HL-60/S4 (cell line): ENCODE results near the gene WHRN.

Experiments
- in situ Hi-C: fragments of 300-500 bp; cut with MboI; formaldehyde crosslinking; loops from 2 replicates; pipeline ENCODE4 v1.14.3; 2022; ENCODE audit warnings: low sequenced_read_pairs

Gene WHRN

DNA sequence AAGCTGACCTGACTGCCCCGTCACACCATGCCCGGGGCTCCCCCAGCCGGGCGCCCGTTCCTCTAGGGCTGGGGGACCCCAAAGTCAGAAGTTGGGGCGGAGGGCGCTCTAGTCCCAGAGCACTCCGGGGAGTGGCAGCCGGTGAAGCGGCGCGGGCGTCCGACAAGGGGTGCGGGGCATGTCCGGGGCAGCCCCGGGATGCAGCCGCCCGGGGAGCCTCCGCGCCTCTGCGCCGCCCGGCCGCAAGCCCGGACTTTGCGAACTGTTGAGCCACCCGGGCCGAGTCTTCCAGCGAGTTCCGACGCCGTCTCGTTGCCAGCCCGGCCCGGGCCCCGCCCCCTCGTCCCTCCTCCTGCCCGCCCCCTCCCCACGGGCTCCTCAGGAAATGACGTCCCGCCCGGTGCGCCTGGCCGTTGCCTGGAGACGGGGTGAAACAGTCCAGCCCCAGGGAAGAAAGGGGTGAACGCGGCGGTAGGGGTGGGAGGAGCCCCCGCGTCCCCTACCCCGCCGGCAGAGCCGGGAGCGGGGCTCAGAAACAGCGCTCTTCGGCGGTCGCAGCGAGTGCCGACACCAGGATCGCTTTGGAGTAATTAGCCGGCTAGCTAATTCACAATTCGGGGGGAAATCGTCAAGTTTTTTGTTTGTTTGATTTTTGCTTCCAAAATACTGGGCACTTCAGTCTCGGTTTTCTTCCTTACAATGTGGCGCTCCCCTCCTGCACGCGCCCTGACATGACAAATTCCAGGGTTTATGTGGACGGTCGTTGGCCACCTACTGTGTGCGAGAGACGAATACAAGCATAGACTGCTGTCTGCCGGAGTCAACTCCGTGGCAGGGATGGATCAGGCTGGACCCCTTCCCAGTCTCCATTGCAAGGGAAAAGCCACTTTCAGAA is at the start of gene WHRN:
Gene WHRN, minus strand, starts transcription at position 287 of the 895 bp plus-strand sequence. CDS start 672 bp downstream, outside the sequence.
- in situ Hi-C loops: no loop called here

DNA sequence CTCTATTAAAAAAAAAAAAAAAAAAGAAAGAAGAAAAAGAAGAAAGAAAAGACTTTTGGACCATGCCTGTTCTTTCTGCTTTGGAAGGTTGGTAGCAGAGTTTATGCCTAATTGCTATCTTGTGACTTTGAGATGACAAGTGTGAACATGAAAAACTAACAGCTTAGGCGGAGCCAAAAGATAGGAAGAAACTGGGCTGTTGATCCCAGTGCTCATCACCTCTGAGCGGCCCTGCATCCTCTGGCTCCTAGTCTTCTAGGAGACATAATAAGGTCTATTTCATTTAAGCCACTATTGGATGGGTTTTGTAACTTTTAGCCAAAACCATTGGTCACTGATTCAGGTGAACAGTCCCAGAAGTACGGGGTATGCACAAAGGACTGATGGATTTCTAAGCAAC is 47.9 kb upstream of the WHRN start:
- in situ Hi-C loops: no loop called here

DNA sequence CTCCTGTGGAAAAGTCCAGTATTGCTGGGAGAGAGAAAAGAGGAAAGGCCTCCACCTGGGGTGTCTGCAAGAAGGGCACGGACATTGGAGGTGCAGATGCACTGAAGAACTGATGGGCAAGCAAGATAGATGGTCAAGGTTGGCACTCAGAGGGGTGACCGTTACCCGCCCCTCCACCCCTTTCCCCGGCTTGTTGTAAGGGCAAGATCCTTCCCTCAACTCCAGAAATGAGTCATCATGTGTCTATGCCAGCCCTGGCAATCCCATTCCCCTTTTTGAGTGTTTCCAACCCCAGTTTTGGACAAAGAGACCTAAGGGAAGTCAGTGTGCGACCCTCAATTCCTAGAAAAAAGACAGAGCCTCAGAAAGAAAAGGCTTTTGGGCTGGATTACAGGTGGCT is 47.4 kb upstream of the WHRN start:
- in situ Hi-C loops: no loop called here

DNA sequence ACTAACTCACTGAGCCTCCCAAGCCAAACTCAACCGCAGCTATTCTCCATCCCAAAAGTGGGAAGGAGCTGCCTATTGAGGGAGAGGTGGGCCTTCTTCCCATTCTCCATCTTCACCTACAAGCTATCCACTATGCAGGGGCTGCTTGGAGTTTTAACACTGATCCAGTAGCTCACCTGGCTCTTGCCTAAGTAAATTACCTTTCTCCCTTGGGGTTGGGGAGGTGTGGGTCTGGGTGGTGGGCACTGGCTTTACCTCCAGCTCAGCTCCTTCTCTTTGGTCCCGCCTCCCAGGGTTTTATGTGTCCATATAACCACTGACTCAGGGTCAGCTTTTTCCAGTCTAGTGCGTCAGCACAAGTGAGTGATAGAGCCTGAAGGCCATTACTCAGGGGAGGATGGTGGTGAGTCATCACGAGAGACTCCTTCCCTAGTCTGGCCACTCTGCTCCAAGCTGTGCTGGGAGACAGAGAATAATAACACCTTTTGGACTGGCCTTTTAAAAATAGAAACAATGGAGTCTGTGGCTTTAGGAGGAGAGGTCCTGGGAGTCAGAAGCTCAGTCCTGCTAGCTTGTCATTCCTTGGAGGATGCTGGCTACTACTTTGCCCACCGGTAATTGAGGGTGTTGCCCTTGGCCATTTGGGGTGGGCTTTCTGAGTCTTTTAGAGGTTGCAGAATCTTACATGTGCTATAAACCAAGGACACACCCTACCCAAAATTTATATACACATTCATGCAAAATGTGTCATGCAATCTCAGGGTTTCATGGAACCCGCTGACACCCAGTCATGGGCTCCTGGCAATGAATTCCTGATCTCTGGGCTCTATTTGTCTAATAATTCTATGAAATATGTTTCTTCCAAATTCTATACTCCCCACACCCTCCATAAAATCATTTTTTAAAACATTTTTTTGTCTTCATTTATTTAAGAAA is 46.7 kb upstream of the WHRN start:
- in situ Hi-C loops: no loop called here

DNA sequence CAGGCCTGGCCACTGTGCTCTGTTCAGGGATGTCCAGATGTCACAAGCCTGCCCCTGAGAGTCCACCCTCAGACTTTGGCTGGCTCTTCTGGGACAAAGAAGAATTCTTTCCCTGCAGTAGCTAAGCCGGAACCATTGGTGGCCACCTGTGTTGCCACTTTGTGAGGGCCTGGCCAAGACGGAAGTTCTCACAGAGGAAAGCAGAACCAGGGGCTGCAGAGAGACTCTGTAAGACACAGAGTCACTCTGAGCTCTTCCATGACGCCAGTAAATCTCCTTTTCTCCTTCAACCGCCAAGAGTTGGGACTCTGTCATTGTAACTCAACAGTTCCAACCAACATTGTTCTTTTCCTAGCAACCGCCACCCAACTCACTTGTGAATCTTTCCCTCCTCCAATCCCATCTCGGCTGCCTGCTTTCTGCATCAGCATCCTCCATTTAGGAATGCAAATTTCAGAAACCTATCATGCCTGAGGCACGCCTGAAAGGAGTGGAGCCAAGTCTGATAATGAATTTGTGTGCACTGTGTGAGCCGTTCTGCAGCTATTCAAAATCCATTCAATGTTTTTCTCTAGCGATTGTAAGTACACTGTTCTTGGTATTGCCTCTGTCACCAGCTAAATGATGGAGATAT is 44.5 kb upstream of the WHRN start:
- in situ Hi-C loops: no loop called here

DNA sequence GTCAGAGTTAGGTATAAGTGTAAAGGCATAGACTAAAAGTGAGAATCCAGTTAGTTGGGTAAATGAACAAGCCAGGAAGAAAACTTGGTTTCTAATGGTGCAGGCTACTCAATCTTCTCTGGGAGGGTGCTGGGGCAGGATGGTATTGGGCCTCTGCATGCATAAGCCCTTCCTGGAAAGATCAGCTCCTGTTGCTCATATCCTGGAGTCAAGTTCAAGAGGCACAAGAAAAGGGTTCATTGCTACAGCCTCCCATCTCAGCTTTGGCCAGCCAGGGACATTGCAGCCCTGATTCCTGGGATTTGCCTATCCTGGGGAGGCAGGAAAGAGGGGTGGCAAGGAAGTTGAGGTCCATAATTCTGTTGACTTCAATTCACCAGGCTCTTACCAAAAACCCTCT is 41.6 kb upstream of the WHRN start:
- in situ Hi-C loops: no loop called here

DNA sequence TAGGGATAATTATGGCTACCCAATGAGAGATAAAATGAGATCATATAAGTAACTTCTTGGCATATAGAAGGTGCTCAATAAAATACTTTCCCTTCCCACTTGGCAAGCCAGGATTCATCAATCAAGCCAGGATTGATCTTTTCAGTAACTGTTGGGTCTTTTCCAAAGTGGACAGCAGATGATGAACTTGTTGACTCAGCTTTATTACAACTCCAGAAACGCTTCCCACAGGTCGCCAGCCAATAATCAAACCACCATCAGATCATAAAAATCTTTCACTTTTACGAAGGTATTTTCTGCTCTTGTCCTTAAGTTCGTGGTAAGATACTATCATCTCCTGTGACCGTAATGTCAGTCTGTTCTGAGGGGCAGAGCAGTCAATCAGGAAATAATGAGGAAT is 39.8 kb upstream of the WHRN start:
- in situ Hi-C loops: no loop called here

DNA sequence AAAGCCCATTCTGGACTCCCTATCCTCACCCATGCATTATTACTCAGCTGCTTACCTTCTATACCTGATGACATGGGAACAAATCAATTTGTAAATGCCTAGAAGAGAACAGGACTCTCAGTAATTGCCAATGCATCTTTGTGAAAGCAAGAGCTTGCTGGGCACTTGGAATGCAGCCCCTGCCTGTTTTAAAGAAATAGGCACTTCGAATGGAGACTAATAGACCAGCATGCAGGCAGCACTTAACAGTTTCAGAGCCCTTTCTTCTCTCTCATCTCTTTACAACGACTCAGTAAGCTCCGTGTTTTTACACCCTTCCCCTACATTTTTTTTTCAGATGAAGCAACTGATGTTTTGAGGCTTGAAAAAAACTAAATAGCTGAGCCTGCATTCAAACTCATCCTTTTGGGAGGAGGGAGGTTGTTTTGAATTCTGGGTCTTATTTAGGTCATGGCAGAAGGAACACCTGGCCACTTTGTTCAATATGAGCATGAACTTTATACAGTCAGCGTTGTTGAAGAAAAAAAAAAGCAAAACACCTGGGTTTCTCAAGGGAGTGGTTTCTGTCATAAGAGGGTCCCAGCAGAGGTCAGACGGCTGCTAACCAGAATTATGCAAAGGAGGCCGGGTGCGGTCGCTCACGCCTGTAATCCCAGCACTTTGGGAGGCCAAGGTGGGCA is 34.6 kb upstream of the WHRN start:
- in situ Hi-C loops: no loop called here

DNA sequence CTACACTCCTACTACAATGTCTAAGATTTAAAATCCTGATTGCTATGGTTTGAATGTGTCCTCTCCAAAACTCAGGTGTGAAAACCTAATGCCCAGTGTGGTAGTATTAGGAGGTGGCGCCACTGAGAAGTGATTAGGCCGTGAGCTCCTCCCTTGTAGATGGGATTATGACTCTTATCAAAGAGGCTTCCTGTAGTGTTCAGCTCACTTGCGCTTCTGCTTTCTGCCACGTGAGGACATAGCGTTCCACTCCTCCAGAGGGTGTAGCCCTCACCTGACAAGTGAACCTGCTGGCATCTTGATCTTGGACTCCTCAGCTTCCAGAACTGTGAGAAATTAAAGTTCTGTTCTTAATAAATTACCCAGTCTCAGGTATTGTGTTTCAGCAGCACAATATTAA is 33.0 kb upstream of the WHRN start:
- in situ Hi-C loops: no loop called here

DNA sequence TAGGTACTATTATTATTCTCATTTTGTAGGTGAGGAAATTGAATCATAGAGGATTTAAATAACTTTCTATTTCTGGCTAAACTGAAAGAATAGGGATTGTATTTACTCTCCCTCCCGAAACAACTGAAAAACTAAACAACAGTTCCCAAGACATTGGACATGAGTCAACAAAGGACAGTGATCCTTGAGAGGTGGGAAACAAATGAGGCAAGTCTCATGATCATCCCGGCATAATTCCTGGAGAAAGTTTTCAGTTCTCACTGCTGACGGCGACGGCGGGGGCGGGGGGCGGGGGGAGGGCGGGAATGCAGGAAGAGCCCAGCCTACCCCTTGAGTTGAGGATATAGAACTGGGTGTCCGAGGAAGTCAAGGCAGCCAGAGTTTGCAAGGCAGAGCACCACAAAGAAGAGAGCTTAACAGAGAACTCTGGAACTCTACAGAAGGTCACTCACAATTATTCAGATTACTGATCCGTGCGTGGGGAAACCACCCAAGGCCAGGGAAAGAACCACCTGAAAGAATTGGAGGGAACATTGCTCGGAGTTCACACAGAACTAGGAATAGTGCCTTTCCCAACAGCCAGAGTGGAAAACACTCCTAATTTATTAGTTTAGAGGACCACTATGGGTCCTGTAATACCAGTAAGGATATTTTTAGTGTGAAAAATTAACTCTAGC is 27.4 kb upstream of the WHRN start:
- in situ Hi-C loops: no loop called here

DNA sequence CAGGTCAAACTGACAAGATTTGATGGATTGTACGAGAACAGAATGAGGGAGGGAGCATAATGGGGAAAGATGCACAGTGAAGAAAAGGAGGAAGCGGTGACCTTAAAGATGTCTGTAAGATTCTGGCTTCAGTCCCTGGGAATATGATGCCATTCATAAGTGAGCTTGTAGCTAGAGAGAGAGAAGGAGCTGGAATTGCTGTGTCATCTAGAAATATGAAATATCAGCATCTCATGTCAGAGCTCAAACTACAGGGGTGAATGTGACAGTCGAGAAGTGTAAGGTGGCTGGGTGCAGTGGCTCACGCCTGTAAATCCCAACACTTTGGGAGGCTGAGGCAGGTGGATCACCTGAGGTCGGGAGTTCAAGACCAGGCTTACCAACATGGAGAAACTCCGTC is 24.0 kb upstream of the WHRN start:
- in situ Hi-C loops: no loop called here

DNA sequence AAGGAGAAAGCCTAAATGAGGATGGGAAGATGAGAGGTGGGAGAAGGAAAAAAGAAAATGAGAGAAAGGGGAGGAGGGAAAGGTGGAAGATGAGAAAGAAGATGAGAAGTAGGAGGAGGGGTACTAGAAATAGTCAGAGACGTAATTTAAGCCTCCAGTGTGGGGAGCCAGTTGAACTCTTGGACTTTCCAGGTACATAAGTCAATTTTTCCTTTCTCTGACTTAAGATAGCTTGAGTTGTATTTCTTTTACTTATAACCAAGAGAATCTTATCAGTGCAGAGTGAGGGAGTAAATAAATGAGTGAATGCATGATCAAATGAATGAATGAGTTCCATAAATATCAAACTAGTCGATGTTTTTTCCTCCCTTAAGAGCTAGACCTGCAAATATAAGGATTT is 21.5 kb upstream of the WHRN start:
- in situ Hi-C loops: no loop called here

DNA sequence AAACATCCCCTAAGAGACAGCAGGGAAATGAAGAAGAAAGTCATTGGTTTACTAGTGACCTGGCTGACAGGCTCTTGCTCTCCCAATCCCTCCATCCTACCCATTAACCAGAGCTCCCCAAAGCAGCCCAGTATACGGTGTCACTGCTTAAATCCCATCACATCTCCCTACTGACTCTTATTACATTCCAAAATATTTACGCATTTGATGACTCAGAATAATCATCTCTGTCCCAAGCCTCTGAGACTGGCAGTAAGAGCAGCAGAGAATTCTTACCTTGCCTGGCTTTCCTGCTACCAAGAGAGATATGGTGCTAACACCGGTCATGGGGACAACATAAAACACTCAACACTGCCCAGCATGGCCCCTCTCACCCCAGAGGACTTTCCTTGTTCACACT is 20.2 kb upstream of the WHRN start:
- in situ Hi-C loops: no loop called here

DNA sequence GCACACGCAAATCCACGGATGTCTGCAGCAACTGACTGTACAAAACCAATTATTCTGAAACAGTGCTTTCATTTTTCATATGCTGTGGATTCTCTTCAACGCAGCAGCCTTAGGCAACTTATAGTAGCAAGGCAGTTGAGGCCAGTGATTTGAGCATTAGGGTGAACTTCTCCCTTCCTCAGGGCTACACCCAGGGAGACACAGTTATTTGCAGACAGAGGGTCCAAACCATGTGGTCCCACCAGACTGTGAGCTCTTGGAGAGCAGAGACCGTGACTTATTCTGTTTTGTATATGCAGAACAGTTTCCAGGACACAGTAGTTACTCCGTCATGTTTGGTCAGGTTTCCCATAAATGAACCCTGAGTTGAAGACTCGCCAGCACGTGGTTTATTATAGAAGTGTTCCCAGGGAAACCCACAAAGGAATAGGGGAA is 19.0 kb upstream of the WHRN start:
- in situ Hi-C loops: no loop called here

DNA sequence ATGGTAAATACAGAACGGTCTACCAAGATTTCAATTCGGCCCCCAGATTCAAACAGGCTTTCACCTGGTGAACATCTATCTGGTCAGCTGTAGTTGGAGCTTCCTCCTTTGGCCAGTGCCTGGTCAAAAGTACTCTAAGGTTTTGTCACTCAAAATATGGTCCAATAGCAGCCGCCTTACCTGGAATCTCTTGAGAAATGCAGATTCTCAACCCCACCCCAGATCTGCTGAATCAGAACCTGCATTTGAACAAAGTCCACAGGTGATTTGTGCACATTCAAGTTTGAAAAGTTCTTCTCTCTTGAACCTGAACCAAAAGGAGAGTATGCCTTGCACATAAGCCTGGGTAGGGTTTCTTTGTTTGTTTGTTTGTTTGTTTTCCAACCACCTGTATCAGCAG is 17.6 kb upstream of the WHRN start:
- in situ Hi-C loops: no loop called here

DNA sequence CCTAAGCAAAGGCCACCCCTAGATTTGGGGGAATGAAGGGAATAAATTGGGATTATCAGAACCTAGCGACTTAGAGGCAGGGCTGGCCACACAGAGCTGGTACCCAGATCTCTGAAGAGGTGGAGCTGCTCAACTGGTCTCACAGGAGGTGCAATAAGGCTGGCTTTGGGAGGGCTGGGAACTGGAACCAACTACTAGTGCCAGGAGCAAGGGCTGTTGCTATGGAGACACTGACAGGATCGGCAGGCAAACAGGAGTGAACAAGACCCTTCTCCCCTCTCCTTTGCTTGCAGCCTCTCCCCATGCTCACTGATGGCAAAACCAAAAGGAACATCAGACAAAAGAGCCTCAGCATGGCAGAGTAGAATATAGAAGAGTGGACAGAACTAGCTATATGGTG is 17.0 kb upstream of the WHRN start:
- in situ Hi-C loops: no loop called here

DNA sequence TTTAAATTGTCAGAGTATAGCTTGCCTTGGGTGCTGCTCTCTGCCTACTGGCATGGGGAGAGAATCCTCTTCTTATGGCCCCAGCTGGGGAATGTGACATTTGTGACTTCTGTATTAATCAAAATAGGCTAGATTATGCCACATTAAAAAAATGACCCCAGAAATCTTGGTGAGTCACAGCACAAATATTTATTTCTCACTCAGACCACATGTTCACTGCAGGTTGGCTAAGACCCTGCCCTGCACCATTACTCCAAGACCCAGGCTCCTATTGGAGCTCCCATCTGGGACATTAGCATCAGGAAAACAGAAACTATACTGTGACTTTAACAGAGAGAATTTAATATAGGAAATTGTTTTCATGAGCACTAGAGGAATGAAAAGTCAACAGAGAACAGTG is 16.6 kb upstream of the WHRN start:
- in situ Hi-C loops: no loop called here

DNA sequence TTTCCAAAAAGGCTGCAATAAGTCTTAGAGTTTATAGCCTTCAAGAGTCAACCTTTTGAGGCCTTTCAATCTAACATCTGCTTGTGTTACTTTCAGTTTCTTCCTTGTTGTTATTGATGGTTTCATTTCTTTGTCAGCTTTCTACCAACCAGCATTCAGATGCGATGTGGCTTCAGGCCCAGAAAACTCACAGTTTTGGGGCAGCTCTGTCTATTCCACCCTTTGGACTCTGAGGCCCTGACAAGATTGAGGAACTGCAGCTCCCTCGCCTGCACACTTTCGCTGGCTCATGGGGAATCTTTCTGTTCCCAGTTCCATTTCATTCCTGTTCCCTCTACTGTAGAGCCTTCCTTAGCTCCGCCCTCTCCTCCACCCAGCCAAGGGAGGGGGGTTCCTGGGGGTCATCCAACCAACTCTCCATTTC is 13.3 kb upstream of the WHRN start:
- in situ Hi-C loops: no loop called here

DNA sequence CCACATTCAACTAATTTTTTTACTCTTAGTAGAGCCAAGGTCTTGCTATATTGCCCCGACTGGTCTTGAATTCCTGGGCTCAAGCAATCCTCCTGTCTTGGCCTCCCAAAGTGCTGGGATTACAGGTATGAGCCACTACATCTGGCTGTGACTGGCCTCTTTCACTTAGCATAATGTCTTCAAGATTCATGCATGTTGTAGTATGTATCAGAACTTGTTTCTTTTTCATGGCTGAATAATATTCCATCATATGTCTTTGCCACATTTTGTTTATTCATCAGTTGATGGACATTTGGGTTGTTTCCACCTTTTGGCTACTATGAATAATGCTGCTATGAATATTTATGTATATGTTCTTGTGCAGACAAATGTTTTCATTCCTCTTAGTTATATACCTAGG is 12.8 kb upstream of the WHRN start:
- in situ Hi-C loops: no loop called here

DNA sequence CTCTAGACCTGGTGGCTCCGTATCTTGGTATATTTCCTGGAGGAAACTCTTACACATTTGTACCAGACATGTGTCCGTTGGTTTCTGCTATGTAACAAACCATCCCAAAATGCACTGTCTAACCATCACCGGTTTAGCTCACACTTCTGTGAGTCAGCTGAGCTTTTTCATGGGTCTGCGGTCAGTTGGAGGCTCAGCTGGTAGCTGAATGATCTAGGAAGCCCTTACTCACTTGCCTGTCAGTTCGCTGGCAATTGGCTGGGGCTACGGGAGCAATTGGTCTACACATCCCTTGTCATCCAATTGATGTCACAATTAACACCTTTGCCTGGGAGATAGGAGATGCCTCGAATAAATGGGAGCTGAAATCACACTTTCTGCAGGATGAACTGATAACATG is 11.6 kb upstream of the WHRN start:
- in situ Hi-C loops: no loop called here
